ACC112 (cell line): ENCODE data around the gene NEDD4.

Source experiments
- H2AFZ ChIP-seq: fragments of 200-600 bp; sonication (generic); one replicate; pipeline ENCODE4 v1.6.0; 2017; ENCODE audit warnings: antibody characterized with exemption, low read length; ENCODE audit not compliant: unreplicated experiment
- H3K27ac ChIP-seq: fragments of 200-600 bp; sonication (generic); 2 replicates; pipeline ENCODE4 v1.5.1; 2014; ENCODE audit warnings: low read depth, mild to moderate bottlenecking, antibody characterized with exemption, low read length, moderate library complexity
- H3K27me3 ChIP-seq: fragments of 200-600 bp; sonication (generic); 2 replicates; pipeline ENCODE4 v1.6.1; 2014; ENCODE audit warnings: mild to moderate bottlenecking, antibody characterized with exemption, low read length, moderate library complexity, mixed read lengths; ENCODE audit not compliant: insufficient read depth
- H3K36me3 ChIP-seq: fragments of 200-600 bp; sonication (generic); 2 replicates; pipeline ENCODE4 v1.6.1; 2016; ENCODE audit warnings: mild to moderate bottlenecking, antibody characterized with exemption, low read length, moderate library complexity, mixed read lengths; ENCODE audit not compliant: insufficient read depth
- H3K4me1 ChIP-seq: fragments of 200-600 bp; sonication (generic); one replicate; pipeline ENCODE4 v1.6.1; 2016; ENCODE audit warnings: low read length, mixed read lengths; ENCODE audit not compliant: insufficient read depth, unreplicated experiment, control insufficient read depth
- H3K4me3 ChIP-seq: fragments of 200-600 bp; sonication (generic); 2 replicates; pipeline ENCODE4 v1.5.1; 2014; ENCODE audit warnings: mild to moderate bottlenecking, low read depth, low read length
- H3K79me2 ChIP-seq: fragments of 200-600 bp; sonication (generic); one replicate; pipeline ENCODE4 v1.6.0; 2016; ENCODE audit warnings: low read length; ENCODE audit not compliant: control insufficient read depth, unreplicated experiment, insufficient read depth

The NEDD4 gene

DNA sequence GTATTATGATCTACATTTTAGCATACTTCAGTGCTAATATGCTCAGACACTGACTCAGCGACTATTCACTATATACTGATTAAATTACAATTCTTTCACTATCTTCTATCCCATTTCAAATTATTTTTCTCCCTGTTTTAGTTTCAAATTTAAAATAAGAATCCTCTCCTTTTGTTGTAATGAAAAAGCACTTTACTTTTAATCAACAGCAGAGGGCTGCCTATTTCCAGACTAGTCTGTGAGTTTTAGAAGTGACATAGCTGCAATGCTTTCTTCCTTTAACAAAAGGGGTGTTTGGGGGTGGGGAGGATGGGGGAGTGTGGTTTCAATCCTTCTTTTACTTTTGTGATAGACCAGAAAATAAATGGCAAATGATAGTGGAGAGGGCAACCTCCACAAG is 2.4 kb downstream of the NEDD4 start:
- Histone ChIP-seq H3K36me3 (peaks cover 5% of the 10 kb centered on the region; the same call in 1 of the 2 replicates), H3K27ac (no peak overlapping the region), H3K79me2 (peaks cover 49% of the 10 kb centered on the region), H3K4me3 (peak overlapping the region; percentile 83), H3K27me3 (no peaks in the 10 kb centered on the region), H2AFZ (no peak overlapping the region), H3K4me1 (peaks cover 25% of the 10 kb centered on the region)

- Histone ChIP-seq H2AFZ (no peak overlapping the region), H3K27me3 (no peaks in the 10 kb centered on the region), H3K27ac (no peak overlapping the region), H3K79me2 (peaks cover 53% of the 10 kb centered on the region), H3K36me3 (peaks cover 8% of the 10 kb centered on the region; the same call in 1 of the 2 replicates), H3K4me3 (no peak overlapping the region), H3K4me1 (peaks cover 25% of the 10 kb centered on the region)
These were observed 2.9 kb downstream of the NEDD4 start for GRCh38 chr15:55990516-55990915.

GRCh38 chr15:55989383-55989782 is 4.0 kb downstream of the NEDD4 start:
- Histone ChIP-seq H3K36me3 (peaks cover 8% of the 10 kb centered on the region; the same call in 1 of the 2 replicates), H3K4me1 (peaks cover 19% of the 10 kb centered on the region), H3K79me2 (peaks cover 61% of the 10 kb centered on the region), H2AFZ (no peak overlapping the region), H3K27me3 (no peaks in the 10 kb centered on the region), H3K27ac (no peak overlapping the region), H3K4me3 (no peak overlapping the region)

- no peaks in the 10 kb centered on the region for H3K4me1 ChIP-seq
- no peaks in the 10 kb centered on the region for H3K27me3 ChIP-seq
- H2AFZ ChIP-seq = no peak overlapping the region
- H3K4me3 ChIP-seq = no peak overlapping the region
- peaks cover 44% of the 10 kb centered on the region for H3K79me2 ChIP-seq
- no peak overlapping the region for H3K27ac ChIP-seq
- H3K36me3 ChIP-seq = 0 out of 2 replicates have a peak, but pooled peaks cover 5% of the 10 kb centered on the region
These were observed 11.7 kb downstream of the NEDD4 start for GRCh38 chr15:55981582-55982249.

GRCh38 chr15:55980511-55980910 is 12.9 kb downstream of the NEDD4 start:
- no peak overlapping the region for H2AFZ ChIP-seq
- H3K36me3 ChIP-seq = no peaks in the 10 kb centered on the region
- H3K79me2 ChIP-seq = peaks cover 39% of the 10 kb centered on the region
- H3K27me3 ChIP-seq = no peaks in the 10 kb centered on the region
- H3K27ac ChIP-seq = no peak overlapping the region
- no peaks in the 10 kb centered on the region for H3K4me1 ChIP-seq
- no peak overlapping the region for H3K4me3 ChIP-seq

DNA sequence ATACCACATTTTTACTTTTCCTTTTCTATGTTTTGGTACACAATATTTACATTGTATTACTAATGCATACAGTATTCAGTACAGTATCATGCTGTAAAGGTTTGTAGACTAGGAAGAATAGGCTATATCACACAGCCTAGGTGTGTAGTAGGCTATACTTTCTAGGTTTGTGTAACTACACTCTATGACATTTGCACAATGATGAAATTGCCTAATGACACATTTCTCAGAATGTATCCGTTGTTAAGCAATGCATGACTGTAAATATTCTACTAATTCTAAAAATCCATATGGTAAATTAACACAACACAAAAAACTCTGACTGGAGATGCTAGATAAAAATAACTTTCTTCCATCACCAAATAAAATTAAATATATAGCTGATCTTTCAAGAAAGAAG is 16.2 kb downstream of the NEDD4 start:
- no peaks in the 10 kb centered on the region for H3K27me3 ChIP-seq
- no peak overlapping the region for H3K4me3 ChIP-seq
- H3K36me3 ChIP-seq = no peaks in the 10 kb centered on the region; the same call in 1 of the 2 replicates
- no peak overlapping the region for H2AFZ ChIP-seq
- H3K27ac ChIP-seq = no peak overlapping the region
- H3K79me2 ChIP-seq = peaks cover 49% of the 10 kb centered on the region
- H3K4me1 ChIP-seq = no peaks in the 10 kb centered on the region

GRCh38 chr15:55970286-55970685 is 23.1 kb downstream of the NEDD4 start:
- H3K36me3 ChIP-seq = peaks cover 3% of the 10 kb centered on the region; the same call in 1 of the 2 replicates
- no peaks in the 10 kb centered on the region for H3K4me1 ChIP-seq
- H3K27ac ChIP-seq = no peak overlapping the region
- H3K79me2 ChIP-seq = peaks cover 63% of the 10 kb centered on the region
- H3K4me3 ChIP-seq = no peak overlapping the region
- no peak overlapping the region for H2AFZ ChIP-seq
- H3K27me3 ChIP-seq = no peaks in the 10 kb centered on the region

DNA sequence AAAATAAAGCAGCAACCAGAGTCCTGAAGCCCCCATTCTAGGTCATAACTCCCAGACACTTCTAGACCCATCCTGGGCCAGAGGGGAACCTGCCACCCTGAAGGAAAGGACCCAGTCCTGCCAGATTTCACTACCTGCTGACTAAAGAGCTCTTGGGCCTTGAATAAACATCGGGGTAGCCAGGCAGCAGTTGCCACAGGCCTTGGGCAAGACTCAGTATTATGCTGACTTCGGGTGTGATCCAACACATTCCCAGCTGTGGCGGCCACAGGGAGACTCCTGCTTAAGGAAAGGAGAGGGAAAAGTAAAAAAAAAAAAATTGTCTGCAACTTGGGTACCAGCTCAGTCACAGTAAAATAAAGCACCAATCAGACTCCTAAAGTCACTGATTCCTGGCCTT is 23.8 kb downstream of the NEDD4 start:
- H3K4me1 ChIP-seq = no peaks in the 10 kb centered on the region
- H2AFZ ChIP-seq = no peak overlapping the region
- H3K27ac ChIP-seq = no peak overlapping the region
- H3K79me2 ChIP-seq = peaks cover 58% of the 10 kb centered on the region
- no peaks in the 10 kb centered on the region for H3K27me3 ChIP-seq
- no peak overlapping the region for H3K4me3 ChIP-seq
- peaks cover 7% of the 10 kb centered on the region; the same call in 1 of the 2 replicates for H3K36me3 ChIP-seq

DNA sequence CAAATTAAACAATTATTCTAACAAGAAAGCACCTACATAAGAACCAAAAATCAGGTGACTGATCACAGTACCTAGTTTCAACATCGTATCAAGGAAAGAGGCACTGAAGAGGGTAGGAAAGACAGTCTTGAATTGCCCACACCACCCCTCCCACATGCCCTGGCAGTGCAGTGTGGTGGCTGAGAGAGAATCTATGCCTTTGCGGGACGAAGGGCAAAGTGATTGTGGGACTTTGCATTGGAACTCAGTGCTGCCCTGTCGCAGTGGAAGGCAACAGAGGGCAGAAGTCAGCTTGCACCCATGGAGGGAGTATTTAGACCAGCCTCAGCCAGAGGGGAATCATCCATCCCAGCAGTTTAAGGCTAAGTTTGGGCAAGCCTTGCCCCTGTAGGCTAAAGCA is 24.5 kb downstream of the NEDD4 start:
- Histone ChIP-seq H3K79me2 (peaks cover 54% of the 10 kb centered on the region), H3K4me3 (no peak overlapping the region), H2AFZ (no peak overlapping the region), H3K27me3 (no peaks in the 10 kb centered on the region), H3K27ac (no peak overlapping the region), H3K36me3 (peaks cover 7% of the 10 kb centered on the region; the same call in 1 of the 2 replicates), H3K4me1 (no peaks in the 10 kb centered on the region)

GRCh38 chr15:55965091-55965490 is 28.3 kb downstream of the NEDD4 start:
- H3K4me3 ChIP-seq = no peak overlapping the region

GRCh38 chr15:55960946-55961345 is 32.5 kb downstream of the NEDD4 start:
- H3K36me3 ChIP-seq = 0 out of 2 replicates have a peak, but pooled peaks cover 5% of the 10 kb centered on the region
- H3K27ac ChIP-seq = no peak overlapping the region
- H3K27me3 ChIP-seq = no peaks in the 10 kb centered on the region
- H2AFZ ChIP-seq = no peak overlapping the region
- no peak overlapping the region for H3K4me3 ChIP-seq
- no peaks in the 10 kb centered on the region for H3K4me1 ChIP-seq
- H3K79me2 ChIP-seq = peaks cover 2% of the 10 kb centered on the region

More at GRCh38 chr15:55965091-55965490, 28.3 kb downstream of the NEDD4 start:
- no peaks in the 10 kb centered on the region for H3K27me3 ChIP-seq
- H3K79me2 ChIP-seq = peaks cover 22% of the 10 kb centered on the region
- H3K27ac ChIP-seq = no peak overlapping the region
- H3K4me1 ChIP-seq = no peaks in the 10 kb centered on the region
- 0 out of 2 replicates have a peak, but pooled peaks cover 7% of the 10 kb centered on the region for H3K36me3 ChIP-seq
- no peak overlapping the region for H2AFZ ChIP-seq
